Stimulated activated naive CD4-positive, alpha-beta T cell treated with Interleukin-2 at 50 U/mL for 16 hours (primary cell): ENCODE results near the gene EBF4.

ENCODE experiments used
- DNase-seq: peaks from one replicate; lab custom pipeline; 2025; lab: John Stamatoyannopoulos, UW

EBF4 gene

GRCh38 chr20:2701671-2702081 is 9.1 kb downstream of the EBF4 start:
- DNase-seq, result no peak

GRCh38 chr20:2703716-2704475 is 11.3 kb downstream of the EBF4 start:
- DNase-seq, result no peak

- DNase-seq, result no peak
Observed at GRCh38 chr20:2705931-2706645, 13.5 kb downstream of the EBF4 start.

DNA sequence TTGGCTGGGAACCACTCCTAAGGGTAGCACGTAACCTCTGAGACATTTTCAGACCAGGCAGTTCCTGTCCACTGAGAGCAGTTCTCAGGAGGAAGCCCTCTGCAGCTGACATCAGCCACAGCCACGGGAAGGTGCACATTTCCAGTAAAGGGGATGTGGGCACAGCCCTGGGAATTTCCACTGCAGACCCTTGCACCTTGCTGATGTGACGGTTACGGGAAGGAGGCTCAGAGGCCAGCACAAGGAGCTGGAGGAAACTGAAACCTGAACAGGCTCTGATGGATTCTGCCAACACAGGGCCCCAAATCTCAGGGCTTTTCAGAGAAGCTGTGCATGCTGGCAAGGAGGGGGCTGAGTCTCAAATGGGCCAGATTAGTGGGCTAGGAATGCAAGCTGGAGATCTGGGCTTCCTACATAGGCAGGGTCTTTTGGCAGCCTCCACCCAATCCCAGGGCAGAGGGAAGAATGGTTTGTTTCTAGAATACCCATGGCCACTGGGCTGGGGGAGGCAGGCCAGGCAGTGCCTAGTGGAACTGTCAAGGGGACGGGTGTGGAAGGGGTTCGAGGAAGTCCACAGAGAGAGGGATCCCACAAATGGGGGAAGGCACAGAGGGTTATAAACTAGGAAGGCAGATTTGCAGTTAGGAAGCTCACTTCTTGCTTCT is 14.2 kb downstream of the EBF4 start:
- DNase-seq, result no peak

- no peak for DNase-seq
Observed at GRCh38 chr20:2707353-2708072, 14.9 kb downstream of the EBF4 start.

- no peak for DNase-seq
Observed at GRCh38 chr20:2708073-2708415, 15.5 kb downstream of the EBF4 start.

- DNase-seq, result no peak
Observed at GRCh38 chr20:2708665-2709064, 16.1 kb downstream of the EBF4 start.

DNA sequence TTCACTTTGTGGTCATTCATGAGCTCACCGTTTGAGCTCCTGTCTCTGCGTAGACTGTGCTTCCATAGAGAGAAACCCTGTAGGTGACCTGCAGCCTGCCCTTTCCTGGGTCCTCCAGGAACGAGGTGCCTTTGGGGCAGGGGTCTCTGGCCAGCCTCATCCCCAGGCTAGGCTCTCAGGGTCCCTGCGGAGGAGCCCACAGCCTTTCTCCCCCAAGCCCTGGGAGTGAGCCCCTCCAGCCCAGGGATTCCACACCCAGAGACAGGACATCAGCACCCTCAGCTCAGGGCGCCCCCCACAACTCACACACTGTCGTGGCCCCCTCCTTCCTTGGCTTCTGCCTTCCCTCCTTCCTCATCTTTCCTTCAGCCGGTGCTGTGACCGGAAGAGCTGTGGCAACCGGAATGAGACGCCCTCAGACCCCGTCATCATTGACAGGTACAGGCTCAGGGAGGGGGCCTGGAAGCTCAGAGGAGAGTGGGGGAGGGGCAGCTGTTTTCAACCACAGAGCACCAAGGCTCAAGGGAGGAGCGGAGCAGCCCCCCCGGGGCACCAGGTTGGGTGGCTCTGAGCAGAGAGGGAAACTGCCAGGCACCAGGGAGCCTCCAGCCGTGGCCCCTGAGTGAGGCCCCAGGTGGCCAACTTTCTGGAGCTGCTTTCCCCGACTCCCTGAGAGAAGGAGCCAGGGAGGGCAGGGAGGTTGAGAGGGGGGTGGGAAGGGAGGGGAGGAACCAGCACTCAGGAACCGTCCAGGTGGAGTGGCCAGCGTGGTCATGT is 16.8 kb downstream of the EBF4 start:
- DNase-seq, result no peak

DNA sequence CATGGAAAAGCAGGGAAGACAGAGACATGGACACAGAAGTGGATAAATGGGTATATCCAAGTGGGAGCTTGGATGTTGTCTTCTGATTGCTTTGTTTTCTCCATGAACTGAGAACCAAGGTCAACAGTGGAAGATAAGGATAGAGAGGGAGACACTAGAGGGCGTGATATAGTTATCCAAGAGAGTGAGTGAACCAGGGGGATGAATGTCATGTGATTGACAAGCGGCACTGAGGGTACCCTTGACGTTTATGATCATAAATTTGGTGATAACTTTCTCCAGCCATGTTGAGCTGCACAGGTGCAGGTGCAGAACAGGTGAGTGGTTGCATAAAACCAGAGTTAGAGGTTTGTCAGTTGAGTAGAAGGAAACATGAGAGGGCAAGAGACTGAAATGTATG is 20.7 kb downstream of the EBF4 start:
- DNase-seq, result no peak

DNA sequence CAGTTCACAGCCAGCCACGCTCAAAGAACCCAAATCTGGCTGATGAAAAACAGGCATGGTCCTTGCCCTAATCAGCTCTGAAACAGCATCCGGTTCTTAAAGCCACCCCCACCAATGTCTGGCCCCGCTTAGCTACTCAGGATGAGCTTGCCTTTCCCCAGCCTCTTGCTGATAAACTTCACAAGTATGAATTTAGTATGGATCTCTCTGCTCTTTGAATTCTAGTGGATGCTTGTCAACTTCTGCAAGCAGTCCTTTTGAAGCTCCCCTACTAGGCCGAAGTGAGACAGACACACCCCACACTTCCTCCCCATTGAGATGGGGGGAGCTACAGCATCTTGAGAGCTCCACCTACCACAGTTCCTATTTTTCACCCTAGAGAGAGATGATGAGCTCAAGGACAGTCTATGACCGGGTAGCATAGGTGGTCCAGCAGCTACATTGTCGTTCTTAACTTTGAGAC is 36.7 kb downstream of the EBF4 start:
- no peak for DNase-seq

- no peak for DNase-seq
Observed at GRCh38 chr20:2729791-2730190, 37.2 kb downstream of the EBF4 start.

GRCh38 chr20:2734899-2735298 is 42.3 kb downstream of the EBF4 start:
- no peak for DNase-seq

- DNase-seq, result no peak
Observed at GRCh38 chr20:2736441-2736840, 43.9 kb downstream of the EBF4 start.

- DNase-seq, result no peak
Observed at GRCh38 chr20:2738331-2739041, 45.9 kb downstream of the EBF4 start.

DNA sequence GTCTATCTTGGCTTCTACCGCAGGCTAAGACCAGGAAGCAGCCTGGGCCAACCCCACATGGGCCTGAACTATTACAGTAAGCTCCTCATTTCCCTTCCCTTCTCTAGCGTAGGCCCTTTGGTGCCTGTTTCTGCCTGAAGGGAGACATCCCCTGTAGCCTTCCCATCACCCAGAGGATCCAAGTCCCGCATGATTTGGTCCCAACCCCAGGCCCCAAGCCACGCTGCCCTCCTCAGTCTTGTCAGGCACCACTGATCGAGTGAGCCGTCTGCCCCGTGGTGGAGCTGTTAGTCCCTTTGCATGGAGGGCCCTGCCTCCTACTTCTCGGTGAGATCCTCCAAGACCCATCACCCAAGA is 46.4 kb downstream of the EBF4 start:
- no peak for DNase-seq

DNA sequence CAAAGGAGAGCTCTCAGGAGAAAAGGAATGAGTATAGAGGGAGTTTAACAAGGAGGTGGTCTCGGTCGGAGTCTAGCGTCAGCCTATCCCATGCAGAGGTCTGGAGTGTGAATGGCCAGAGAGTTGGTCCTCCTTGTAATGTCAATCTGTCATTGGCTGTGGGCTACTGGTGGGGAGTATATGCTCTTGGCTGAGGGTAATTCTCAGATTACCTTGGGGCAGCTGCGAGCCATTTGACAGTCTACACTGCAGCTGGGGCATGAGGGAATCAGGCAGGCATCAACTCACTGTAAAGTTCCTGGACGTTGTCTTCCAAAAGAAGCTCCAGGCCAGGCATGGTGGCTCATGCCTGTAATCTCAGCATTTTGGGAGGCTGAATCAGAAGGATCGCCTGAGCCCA is 48.1 kb downstream of the EBF4 start:
- no peak for DNase-seq

DNA sequence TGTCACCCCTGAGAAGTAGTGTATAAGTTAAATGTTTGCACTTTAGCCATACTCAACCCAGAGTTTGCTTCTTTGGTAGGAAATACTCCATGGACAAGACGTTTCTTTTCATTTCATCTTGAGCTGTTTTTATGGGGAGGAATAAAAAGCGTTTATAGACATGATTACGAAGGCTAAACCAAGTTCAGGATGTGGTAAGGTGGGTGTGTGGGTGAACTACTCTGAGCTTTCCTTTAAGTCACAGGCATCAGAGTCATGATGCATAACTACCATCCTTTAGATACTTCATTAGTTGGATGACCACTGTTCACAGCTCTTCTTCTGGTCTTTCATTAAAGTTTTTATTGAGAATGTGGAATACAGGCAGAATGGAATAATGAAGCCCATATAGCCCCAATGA is 48.9 kb downstream of the EBF4 start:
- peak; percentile 10 for DNase-seq

DNA sequence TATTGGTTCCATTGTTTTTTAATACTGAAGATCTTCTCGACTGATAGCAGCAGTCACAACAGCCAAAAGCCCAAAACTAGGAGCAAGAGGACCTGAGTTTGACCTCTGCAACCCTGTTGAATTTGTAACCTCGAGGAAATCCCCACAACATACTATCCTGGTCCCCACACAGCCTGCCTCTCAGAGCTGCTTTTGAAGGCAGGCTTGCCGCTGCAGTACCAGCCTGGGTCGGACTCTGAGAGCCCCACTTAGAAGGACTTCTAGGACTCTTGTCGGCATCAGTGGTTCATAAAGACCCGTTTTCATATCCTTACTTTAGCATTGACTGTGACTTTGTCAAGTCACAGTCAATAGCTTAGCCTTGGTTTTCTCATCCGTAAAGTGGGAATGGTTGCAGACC is 49.3 kb downstream of the EBF4 start:
- no peak for DNase-seq

DNA sequence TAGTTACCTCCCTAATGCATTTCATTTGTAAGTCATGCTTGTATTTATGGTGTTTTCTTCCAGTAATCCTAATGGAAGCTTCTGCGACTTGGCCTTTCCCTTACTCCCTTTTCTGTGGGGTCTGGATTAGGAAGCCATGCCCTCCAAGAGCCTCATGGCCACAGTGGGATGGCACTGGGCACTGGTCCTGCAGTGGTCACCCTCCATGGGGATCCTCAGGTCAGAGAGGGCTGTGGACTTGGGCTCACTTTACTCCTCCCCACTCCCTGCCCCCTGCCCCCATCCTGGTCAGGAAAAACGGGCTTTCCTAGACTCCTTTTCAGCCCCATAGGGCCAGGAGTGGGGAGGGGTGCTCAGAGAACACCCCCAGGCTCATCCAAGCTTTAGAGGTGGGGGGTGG is 49.9 kb downstream of the EBF4 start:
- no peak for DNase-seq

DNA sequence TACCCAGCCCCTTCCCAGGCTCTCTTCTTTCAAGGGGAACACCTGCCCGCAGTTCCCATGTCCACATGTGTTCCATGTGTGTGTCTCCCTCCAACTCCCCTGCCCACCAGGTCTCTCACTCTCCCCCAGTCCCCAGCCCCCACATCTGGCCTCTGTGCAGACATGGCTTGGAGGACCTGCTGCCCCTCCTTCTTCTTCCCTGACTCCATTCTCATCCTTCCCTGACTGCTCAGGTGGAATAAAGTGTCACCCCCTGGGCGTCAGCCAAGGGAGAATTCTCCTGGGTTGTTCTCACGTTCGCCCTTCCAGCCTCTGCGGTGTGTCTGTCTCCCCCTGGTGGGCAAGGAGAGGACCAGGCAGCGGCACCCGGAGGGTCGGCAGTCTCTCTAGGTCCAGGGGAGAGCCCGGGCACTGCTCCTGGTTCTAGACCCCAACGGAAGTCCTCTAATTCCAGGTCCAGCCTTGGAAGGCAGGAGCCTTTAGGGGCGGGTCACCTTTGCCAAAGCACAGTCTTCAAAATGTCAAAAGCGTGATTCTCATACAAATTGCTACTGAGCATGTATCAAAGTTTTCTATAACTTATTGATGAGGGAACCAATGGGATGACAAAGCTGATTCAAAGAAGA is 50.5 kb downstream of the EBF4 start:
- DNase-seq, result peak; percentile 62
